Measurements from ENCODE around the gene USP26.
"Not testable (repeated sequence)": the region's sequence is repeated elsewhere in the genome, so short reads cannot be mapped to it uniquely, and the experiment has no call there.

USP26 gene

GRCh38 chrX:133097031-133097430, at the start of gene USP26:
Gene USP26, minus strand, starts transcription at chrX:133097109. Its CDS starts 68,889 bp downstream, at chrX:133028220.
- no peak for DNase-seq

DNA sequence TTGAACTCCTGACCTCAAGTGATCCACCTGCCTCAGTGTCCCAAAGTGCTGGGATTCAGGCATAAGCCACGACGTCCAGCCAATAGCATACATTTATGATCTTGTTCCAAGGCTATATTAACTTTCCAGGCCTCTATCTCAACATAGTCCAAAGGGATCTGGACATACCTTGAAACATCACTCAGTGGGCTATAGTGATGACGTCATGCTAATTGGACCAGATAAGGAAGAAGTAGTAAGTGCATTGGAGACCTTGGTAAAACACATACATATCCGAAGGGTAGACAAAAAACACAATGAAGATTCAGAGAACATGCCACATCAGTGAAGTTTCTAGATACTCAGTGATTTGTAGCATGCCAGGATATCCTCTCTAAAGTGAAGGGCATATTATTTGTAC, 37.4 kb upstream of the USP26 start:
- no peak for DNase-seq

- DNase-seq: no peak
Measured at GRCh38 chrX:133120406-133120805, 23.5 kb upstream of the USP26 start.

DNA sequence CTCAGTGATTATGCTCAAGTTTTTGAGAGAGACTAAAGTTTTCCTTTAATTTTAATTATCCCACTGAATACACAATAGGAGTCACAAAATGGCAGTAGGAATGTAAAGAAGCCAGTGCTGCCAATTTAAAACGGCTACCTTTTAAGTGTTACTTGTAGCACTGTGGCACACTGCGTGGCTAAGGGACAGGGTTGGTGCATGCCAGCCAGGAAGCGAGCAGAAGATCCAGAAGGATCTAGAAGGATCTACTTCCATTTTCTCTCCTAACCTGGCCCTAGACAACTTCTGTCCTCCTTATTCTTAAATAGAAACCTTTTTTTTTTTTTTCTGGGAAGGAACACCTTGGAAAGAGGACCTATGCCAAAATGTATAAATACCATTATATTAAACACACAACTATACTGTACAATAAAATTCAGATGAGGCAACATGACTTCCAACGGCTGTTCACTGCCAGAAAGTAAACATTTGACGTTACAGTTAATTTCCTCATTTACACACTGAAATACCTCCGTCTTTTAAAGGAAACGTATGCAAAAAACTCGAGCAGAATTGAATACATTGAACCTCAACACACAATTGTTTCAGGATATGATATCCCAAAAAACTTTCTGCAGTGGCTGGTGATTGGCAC, 2.7 kb downstream of the USP26 start:
- no peak for DNase-seq

DNA sequence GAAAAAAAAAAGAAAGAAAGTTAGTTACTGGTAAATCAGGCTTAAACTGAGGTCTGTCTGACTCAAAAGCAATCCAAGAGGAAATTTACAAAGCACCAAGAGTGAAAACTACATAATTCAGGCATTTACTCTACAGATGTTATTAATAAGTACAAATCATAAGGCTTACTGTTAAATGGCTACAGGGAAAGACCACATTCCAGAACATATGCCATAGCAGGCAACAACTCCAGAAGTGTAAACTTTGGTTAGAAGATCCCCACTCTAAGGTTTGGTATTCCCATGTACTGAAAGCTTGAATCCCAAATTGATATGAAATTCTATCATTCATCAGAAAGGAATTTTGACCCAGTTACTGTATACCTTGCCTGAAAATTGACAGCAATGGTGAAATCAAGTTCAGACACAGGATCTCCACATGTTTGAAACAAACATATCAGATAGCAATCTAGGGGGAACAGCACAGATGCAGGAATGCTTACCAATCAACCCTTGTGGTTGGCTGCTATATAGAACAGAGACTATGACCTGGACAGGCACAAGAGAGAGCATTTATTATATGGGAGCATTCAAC, 6.6 kb downstream of the USP26 start:
- no peak for DNase-seq

DNA sequence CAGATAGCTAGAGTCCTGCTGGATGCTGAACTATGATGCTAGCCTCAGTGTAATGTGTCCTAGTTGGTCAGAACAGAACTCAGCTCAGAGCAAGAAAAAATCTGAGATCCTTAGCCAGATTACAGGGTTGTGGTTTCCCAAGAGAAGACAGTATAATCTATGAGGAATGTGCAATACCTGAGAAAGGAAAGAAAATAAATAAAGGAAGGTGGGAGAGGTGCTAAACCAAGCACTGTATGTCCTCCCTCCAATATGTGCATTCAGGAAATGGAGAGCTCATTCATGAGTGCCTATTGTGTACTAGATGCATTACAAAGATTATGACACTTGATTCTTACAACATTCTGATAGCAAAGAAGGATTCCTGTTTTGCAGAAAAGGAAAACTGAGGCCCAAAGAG, 7.5 kb downstream of the USP26 start:
- no peak for DNase-seq

- DNase-seq: no peak
Measured at GRCh38 chrX:133085785-133086184, 11.1 kb downstream of the USP26 start.

- not testable (repeated sequence) for DNase-seq
Measured at GRCh38 chrX:133085056-133085455, 11.9 kb downstream of the USP26 start.

DNA sequence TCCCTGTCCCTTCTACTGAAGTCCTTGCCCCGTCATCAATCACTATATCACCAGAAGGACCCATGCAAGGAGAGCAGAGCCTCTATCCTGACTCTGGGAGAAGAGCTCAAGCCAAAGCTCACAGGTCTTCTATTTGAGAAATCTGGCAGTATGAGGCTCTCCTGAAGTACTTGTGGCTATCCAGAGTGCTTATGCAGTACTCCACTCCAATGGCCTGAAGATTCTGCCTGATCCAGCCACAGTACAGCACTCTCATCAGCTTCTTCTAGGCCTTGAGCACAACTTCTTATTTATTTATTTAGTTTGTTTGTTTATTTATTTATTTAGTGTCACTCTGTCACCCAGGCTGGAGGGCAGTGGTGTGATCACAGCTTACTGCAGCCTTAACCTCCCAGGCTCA, 13.0 kb downstream of the USP26 start:
- DNase-seq: no peak

DNA sequence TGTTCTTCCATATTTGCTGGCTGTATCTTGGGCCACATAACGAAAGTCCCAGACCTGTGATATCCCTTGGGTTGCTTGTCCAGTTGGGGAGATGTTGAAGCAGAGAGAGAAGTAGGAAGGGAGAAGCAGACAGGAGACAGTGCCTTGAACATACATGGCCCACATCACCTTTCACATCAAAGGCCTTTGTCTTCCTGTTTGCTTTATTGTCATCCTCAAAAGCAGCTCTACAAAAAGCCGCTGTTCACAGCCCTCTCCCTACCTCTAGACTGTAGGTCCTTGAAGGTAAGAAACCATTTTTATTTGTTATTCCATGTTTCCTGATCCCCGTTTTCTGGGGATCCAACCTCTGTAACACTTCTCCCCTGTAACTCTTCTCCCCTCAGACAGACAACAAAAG, 14.9 kb downstream of the USP26 start:
- DNase-seq: no peak

DNA sequence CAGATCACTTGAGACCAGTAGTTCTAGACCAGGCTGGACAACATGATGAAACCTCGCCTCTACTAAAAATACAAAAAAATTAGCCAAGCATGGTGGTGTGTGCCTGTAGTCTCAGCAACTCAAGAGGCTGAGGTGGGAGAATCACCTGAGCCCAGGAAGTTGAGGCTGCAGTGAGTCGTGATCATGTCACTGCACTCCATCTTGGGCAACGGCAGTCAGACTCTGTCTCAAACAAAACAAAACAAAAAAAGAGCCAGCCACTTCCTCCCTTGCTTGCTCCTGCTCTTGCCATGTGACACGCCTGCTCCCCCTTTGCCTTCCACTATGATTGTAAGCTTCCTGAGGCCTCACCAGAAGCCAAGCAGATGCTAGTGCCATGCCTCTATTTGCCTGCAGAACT, 19.1 kb downstream of the USP26 start:
- not testable (repeated sequence) for DNase-seq

DNA sequence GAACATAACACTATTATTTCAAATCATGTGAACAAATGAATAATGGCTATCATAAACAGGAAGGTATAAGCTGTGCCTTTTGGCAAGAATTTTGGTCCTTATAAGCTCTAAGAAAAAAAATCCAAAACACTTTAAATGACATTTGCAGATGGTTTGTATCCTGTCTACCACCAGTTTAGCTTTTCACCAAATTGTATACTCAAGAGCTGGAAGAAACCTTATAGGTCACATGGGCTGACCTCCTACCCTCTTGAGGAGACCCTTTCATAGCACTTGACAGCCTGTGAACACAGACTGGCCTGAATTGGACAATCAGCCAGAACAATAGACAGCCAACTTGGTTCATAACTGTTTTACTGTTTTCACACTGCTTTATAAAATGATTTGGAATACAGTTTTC, 24.3 kb downstream of the USP26 start:
- no peak for DNase-seq

- no peak for DNase-seq
Measured at GRCh38 chrX:133068461-133068860, 28.4 kb downstream of the USP26 start.

DNA sequence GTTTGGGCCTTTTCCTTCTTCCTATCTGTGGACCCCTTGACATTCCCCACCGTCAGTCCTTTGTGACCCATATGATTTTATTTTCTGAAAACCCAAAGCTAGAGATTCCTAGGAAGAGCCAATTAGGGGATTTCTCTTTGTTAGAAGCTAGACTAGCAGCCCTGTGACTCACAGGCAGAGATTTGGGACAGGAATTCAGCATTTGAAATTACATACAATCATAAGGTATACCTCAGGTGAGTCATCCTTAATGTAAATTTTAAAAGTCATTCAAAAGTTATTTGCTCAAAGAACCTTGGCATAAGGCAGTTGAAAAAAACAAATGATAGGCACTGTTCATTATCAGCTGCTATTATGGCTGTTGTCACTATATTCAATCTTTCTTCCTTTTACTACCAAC, 40.6 kb downstream of the USP26 start:
- no peak for DNase-seq

DNA sequence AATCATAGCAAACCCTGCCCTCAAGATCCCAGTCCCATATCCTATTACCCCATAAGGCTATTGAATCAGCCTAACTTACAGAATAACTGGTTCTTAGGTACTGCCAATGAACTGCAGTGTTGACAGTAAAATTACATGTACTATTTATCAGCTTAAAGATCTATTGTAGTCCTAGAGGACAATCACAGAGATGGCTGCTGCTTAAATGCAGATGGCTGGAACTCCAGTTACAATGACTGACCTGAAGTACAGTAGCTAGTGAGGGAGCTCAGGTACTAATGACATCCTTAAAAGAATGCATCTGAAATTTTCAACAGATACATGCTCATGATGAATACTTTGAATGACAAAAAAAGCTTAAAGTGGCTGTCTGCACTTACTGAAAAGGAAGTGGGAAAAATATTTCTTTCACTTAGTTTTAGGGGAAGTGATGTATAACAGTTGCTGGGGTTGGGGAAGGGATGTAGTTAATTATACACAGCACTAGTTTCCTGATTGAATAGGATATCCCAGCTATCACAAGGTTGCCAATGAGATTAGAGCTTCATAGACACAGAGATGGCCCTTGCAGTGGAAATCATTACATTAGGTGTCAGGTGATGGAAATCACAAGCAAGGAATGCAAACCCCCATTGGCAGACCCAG, 42.0 kb downstream of the USP26 start:
- DNase-seq: no peak

GRCh38 chrX:133053861-133054598, 42.9 kb downstream of the USP26 start:
- DNase-seq: no peak

GRCh38 chrX:133048751-133049150, 48.2 kb downstream of the USP26 start:
- DNase-seq: no peak

DNA sequence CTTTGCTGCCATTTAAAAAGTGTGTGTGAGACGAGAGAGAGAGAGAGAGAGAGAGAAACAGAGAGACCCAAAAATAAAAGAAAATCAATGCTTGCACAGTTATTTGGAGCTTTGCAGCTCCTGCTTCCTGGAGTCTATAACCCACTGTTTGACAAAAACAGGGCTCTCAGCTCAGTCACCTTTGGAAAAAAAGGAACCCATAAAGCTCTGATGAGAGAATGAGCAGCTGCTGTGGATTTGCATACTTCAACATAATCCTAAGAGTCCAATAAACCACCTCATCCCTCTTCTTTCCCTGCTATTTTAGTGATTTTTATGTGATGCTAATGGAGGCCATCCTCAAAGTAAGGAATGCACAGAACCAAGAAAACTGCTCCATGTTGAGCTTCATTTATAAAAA, 50.3 kb downstream of the USP26 start:
- DNase-seq: no peak

DNA sequence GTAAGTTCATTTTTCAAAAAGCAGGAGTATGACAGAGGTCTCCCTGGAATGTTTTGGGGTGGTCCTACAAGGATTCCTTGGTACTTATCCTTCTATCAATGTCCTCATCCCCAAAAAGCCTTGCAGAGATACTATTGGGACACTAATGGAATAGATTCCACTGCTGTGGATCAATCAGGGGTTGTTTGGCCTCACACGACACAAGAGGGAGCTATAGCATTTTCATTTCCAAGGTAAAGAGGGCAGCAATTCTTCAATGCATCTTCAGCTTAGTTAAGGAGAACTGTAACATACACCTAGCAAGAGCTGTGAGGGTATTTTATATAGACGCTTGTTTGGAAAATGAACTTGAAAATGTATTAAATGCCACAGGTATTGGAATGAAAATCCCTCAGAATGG, 50.9 kb downstream of the USP26 start:
- no peak for DNase-seq

DNA sequence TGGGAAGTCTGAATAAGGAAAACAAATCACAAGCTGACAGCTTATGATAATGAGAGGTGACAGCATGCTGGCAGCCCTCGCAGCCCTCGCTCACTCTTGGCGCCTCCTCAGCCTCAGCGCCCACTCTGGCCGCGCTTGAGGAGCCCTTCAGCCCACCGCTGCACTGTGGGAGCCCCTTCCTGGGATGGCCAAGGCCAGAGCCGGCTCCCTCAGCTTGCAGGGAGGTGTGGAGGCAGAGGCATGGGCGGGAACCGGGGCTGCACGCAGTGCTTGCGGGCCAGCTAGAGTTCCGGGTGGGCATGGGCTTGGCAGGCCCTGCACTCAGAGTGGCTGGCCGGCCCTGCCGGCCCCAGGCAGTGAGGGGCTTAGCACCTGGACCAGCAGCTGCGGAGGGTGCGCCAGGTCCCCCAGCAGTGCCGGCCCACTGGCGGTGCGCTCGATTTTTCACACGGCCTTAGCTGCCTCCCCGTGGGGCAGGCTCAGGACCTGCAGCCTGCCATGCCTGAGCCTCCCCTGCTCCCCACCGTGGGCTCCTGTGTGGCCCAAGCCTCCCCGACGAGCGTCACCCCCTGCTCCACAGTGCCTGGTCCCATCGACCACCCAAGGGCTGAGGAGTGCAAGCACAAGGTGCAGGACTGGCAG, 52.6 kb downstream of the USP26 start:
- DNase-seq: not testable (repeated sequence)

- DNase-seq: no peak
Measured at GRCh38 chrX:133042260-133042659, 54.6 kb downstream of the USP26 start.

GRCh38 chrX:133033010-133033409, 63.9 kb downstream of the USP26 start:
- DNase-seq: no peak

DNA sequence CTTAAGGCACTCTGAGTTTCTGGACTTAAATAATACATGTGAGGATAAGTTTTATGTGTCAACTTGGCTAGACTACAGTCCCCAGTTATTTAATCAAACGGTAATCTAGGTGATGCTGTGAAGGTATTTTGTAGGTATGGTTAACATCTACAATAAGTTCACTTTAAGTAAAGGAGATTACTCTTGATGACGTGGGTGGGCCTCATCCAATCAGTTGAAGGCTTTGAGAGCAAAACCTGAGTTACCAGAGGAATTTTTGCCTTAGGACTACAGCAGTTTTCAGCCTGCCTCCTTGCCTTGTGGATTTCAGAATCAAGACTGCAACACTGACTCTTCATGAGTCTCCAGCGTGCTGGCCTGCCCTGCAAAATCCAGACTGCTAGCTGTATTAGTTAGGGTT, 78.7 kb downstream of the USP26 start:
- no peak for DNase-seq
